GM19025 (cell line): ENCODE data around the gene NOCT.
"Not testable (repeated sequence)": the region's sequence is repeated elsewhere in the genome, so short reads cannot be mapped to it uniquely, and the experiment has no call there.

Source experiments
- ATAC-seq: cut with Tn5 transposase; IDR thresholded peaks from one replicate; pipeline ENCODE4 v1.9.1; 2021; ENCODE audit warnings: mild to moderate bottlenecking, low read depth, moderate library complexity; ENCODE audit not compliant: unreplicated experiment

NOCT gene

DNA sequence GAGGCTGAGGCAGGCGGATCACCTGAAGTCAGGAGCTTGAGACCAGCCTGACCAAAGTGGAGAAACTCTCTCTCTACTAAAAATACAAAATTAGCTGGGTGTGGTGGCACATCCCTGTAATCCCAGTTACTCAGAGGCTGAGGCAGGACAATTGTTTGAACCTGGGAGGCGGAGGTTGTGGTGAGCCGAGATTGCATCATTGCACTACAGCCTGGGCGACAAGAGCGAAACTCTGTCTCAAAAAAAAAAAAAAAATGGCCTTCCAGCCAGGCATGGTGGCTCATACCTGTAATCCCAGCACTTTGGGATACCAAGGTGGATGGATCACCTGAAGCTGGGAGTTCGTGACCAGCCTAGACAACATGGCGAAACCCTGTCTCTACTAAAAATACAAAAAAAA is 7.3 kb upstream of the NOCT start:
- ATAC-seq = not testable (repeated sequence)

DNA sequence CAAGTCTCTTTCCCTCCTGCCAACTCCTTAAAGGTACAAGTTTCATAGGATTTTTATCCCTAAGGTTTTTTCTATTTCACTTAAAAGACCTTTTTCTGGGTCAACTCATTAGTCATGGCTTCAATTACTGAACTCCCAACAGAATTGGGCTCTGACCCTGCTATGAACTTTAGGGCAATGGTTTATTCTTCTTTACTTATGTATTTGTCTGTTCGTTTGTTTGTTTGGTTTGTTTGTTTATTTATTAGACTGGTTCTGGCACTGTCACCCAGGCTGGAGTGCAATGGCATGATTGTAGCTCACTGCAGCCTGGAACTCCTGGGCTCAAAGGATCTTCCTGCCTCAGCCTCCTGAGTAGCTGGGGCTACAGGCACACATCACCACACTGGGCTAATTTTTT is 5.9 kb upstream of the NOCT start:
- ATAC-seq = no peak

DNA sequence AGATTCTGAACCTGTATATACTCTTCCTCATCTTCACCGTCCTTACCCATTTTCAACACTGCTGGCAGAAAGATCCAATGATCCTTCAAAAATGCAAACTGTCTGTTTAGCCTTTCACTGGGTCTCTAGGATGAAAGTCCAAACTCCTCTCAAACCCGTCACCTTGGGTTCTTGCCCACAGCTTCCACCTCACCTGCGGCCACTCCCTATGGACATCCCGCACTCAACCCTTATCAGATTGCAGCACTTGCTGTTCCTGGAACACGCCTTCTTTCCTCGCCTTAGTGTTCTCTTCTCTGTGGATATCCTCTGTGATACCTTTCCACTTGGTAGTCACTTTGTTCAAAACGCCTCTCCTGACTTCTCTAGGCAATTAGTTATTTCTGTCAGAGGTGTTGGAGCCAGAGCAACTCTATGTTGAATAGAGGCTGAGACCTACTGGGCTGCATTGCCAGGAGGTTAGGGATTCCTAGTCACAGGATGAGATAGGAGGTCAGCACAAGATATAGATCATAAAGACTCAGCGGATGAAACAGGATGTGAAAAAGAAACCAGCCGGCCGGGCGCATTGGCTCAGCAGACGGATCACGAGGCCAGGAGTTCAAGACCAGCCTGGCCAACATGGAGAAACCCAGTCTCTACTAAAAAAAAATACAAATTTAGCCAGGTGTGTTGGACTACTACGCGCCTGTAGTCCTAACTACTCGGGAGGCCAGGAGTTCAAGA is 4.2 kb upstream of the NOCT start:
- ATAC-seq = no peak

DNA sequence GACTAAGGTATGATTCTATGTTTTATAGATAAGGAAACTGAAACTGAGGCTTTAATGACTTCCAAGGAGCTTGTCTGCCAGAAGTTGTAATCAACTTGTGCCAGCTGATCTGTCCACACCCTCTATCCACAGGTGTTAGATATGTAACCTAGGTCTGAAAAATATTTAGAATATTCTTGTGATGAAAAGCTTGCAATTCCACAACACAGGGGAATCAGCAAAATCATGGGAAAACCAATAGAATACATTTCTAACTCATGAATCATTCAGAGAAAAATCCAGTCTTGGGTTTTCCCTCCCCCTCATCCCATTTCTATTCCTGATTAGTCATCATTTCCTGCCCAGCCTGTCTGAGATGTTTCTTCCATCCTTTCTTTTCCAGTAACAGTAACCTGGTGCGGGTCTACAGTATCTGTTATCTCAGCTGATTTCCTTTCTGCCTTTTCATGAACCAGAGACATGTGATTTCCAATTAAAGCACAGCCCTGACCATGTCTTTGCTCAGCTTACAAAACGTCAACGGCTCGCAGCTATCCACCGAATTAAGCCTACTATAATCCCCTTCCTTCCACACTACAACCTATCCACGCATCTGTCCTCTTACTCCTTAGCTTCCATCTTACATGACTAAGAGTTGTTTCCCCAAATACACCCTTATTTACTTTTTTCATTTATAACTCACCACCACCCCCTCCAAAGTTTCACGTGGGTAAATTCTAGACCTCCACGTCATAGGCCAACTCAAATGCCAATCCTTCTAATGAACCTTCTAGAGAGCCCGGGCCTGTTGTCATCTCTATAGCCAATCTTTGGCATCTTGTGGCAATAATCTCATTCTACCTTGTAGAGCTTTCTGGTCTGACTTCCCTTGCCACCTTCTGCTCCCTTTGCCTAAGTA is 961 bp upstream of the NOCT start:
- peak; percentile 0 for ATAC-seq

DNA sequence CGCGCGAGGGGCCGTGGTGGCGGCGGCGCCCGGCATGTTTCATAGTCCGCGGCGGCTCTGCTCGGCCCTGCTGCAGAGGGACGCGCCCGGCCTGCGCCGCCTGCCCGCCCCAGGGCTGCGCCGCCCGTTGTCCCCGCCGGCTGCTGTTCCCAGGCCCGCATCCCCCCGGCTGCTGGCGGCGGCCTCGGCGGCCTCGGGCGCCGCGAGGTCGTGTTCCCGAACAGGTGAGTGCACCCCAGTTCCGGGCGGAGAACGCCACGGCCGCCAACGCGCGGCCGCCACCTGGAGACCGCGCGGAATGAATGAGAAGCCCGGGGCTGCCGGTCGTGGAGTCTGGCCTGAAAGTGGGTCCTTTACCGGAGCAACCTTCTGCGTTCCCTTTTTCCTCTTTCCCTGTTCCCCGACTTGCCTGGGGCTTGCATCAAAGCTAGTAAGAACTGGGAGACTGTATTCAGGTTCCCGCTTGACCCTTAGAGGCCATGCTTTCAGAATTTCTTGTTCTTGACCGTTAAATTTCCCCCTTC is 429 bp downstream of the NOCT start:
- ATAC-seq = peak; percentile 37

DNA sequence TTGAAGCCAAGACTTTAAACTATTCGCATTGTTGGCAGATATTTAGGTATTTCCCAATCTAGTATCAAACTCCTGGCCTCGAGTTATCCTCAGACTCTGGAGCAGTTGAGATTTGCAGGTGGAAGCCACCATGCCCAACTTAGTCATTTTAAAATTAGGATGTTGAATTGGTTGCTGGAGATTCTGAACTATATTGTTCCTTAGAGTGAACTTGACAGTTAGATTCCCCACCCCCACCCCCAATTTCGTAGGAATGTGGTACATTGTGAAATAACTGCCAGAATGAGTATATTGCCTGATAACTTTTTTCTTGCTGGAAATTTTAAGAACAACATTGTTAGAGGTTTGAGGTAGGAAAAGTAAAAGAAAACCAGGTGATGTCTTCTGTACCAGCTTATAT is 2.3 kb downstream of the NOCT start:
- ATAC-seq = no peak

DNA sequence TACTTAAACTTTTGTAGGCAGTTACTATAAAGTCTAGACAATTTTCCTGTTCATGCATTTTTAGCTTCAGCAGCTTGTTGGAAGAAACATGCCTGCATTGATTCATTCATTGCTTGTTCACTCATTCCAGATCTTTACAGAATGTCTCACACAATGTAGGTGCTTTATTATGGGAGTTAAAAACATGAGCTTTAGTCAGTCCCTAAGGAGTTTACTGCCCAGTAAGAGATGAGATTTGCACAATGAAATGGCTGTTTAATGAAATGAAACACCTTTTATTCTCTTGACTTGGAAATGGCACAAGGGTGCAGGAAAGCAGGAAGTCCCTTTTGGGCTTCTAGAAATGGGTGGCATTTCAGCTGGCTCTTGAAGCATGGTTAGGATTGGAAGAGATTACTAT is 2.9 kb downstream of the NOCT start:
- ATAC-seq = no peak

DNA sequence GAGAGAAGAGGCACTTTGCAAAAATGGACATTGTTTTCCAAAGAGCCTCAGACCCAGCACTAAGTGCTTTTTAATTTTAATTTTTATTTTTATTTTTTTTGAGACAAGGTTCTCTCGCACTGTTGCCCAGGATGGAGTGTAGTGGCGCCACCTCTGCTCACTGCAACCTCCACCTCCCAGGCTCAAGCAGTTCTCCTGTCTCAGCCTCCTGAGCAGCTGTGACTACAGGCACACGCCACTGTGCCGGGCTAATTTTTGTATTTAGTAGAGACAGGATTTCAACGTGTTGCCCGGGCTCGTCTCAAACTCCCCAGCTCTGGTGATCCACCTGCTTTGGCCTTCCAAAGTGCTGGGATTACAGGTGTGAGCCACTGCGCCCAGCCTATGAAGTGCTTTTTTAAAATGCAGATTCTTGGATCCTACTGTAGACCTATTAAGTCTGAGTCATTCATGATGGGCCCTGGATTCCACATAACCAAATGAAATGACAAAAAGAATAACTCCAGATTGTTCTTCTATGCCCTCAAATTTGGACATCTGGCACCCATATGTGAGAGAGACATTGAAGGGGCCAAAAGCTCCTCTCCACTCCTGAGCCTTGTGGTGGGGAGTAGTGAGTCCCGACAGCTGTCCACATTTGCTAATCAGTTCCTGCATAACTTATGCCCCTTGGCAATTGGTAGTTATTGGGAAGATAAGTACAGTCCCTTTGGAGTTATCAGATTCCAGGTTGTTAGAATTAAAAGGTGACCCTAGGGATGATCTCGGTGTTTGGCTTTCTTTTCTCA is 3.6 kb downstream of the NOCT start:
- ATAC-seq = no peak

DNA sequence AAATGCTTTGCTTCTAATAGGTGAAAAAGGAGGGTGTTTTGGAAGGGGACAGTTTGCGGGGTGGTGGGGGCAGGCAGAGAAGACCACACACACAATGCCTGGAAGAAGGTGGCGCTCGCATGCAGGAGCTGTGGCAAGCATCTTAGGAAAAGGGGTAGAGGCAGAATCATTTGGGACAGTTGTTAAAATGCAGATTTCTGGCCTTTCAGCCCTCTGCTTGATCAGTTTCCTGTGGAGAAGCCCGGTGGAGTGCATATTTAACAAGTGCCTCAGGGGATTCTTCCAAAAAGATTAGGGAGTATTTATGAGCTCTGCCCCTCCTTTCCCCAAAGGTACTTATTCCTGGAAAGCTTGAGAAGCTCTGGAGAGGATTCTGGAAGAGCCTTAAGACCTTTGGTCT is 4.8 kb downstream of the NOCT start:
- no peak for ATAC-seq

DNA sequence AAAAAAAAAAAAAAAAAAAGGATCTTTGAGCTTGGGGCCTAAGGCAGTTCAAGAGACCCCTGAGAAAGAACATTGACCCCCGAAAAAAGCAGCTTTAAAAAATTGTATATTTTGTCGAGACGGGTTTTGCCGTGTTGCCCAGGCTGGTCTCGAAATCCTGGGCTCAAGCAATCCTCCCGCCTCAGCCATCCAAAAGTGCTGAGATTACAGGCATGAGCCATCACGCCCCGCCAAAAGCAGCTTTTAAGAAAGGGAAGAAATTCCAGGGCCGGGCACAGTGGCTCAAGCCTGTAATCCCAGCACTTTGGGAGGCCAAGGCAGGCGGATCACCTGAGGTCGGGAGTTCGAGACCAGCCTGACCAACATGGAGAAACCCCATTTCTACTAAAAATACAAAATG is 5.5 kb downstream of the NOCT start:
- ATAC-seq = not testable (repeated sequence)

DNA sequence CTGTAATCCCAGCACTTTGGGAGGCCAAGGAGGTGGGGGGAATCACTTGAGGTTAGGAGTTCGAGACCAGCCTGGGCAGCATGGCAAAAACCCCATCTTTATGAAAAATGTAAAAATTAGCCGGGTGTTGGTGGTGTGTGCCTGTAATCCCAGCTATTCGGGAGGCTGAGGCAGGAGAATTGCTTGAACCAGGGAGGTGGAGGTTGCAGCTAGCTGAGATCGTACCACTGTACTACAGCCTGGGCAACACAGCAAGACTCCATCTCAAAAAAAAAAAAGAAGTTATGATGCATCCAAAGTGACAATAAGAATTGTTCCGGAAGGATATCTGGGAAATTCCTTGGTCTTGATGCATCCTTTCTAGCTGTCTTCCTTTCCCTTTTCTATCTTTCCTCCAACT is 7.3 kb downstream of the NOCT start:
- no peak for ATAC-seq

DNA sequence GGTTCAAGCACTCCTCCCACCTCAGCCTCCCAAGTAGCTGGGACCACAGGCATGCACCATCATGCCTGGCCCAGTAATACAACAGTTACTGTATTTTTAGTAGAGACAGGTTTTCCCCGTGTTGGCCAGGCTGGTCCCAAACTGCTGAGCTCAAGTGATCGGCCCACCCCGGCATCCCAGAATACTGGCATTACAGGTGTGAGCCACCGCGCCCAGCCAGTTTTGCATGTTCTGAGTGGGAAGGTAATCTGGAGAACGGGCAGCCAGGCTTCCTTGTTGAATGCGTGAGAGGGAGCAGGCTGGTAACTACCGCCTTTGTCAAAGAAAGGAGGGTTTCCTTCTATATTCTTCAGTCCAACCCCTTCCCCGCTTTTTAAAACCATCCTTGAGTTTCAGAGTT is 9.1 kb downstream of the NOCT start:
- ATAC-seq = no peak

DNA sequence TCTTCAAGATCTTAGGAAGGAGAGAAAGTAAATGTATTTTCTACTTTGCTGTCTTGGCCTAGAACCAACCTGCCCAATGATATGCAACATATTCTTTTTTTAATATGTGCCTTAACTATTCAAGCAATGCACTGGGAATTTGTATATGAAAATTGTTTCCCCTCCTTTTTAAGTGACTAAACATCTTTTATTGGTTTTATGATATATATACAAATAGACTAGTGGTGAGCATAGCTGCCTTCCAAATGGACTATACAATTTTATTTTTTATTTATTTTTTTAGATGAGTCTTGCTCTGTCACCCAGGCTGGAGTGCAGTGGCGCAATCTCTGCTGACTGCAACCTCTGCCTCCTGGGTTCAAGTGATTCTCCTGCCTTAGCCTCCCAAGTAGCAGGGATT is 10.3 kb downstream of the NOCT start:
- ATAC-seq = no peak

DNA sequence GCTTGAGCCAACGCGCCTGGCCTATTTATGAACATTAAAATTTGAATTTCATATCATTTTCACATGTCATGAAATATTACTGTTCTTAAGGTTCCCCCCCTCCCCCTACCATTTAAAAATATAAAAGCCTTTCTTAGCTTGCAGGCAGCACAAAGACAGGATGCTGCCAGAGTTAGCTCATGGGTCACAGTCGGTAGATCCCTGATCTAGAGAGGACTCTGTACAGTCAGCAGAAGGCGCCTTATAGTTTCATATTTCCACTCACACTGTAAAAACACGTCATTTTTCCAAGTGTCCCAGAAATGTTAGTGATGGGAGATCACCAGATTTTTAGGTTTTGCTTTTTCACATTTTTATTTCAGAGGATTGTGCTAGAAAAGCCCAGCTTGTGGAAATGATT is 12.2 kb downstream of the NOCT start:
- ATAC-seq = no peak

DNA sequence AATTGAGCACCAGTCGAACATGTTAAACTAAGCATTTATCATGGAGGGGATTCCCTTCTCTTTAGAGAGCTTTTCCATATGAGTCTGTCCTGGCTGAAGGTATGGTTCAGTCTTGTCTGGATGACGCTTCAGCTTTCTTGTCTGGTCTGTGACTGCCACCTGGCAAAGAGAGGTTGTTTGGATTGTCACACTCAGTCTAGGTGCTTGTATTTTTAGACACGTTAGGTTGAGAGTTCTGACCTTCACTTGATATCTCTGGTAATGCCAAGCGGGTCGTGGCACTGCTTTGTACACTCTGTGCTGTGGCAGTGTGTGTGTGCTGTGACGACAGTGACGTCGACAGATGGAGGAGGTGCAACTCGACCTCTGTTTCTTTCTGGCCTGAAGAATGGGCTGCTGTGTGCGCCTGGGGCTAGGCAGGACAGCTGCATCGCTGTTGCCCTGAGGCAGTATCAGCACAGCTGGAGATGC is 12.6 kb downstream of the NOCT start:
- no peak for ATAC-seq

DNA sequence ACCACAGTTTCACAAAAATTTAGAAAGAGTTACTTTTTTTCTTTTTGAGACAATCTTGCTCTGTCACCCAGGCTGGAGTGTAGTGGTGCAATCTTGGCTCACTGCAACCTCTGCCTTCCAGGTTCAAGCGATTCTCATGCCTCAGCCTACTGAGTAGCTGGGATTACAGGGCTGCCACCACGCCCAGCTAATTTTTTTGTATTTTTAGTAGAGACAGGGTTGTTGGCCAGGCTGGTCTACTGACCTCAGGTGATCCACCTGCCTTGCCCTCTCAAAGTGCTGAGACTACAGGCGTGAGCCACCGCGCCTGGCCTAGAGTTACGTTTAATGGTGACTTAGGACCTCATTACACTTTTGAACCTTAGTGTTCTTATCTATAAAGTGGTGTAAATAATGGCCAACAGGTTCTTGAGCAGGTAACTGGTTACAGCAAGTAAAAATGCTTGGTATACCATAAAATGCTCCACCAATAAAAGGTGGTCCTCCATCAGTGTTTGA is 14.3 kb downstream of the NOCT start:
- ATAC-seq = not testable (repeated sequence)

DNA sequence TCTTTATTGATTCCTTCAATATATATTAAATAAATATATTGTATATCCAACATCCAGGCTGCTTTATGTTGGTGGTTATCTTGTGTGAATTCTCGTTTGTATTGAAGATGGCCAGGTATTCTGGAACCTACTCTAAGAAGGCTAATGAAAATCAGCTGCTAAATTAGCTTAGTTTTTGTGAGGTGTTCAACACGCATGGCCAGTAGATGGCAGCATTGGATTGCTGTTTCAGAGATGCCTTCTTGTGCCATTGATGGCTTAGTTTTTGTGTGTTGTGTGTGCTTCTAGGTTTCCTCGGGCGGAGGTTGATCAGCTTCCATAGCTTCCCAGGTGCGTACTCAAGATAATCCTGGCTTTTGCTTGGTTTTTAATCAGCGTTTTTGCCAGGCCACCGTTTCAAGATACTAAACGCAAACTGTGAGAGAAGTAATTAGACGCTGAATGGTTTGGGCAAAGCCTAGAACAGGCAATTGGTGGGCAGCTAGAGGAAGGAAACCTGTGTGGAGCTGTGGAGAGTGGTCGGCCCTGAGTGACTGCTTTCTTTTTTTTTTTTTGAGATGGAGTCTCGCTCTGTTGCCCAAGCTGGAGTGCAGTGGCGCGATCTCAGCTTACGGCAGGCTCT is 15.1 kb downstream of the NOCT start:
- peak; percentile 66 for ATAC-seq

DNA sequence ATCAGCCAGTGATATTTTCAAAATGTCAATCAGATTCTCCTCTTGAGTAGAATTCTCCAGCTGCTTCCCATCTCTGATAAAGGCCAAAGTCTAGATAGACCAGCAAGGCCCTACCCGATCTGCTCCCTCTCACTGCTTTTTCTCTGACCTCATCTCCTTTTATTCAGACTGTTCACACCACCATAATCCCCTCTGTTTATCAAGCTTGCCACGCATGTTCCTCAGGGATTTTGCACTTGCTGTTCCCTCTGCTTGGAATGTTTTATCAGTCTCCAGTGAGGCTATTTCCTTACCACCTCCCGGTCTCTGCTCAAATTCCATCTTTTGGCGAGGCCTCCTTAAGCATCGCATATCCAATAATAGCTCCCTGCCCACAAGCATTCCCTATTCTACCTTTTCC is 20.1 kb downstream of the NOCT start:
- no peak for ATAC-seq

DNA sequence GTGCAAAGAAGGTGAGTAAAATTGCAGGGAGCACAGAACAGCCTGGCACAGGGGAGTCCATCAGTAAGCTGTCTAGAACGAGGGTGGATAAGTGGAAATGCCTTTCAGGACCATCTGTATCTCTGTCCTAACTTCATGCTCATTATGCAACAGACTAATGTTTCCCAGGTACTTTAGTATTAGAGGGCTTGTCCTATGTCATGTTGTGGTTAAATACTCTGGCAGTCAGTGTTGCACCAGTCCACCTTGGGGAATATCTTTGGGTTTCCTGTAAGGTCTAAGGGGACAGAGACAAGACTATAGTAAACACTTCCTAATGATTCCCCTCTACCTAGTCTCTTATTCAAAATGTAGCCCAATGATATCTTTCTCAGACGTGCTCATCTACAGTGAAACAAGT is 21.3 kb downstream of the NOCT start:
- ATAC-seq = no peak

DNA sequence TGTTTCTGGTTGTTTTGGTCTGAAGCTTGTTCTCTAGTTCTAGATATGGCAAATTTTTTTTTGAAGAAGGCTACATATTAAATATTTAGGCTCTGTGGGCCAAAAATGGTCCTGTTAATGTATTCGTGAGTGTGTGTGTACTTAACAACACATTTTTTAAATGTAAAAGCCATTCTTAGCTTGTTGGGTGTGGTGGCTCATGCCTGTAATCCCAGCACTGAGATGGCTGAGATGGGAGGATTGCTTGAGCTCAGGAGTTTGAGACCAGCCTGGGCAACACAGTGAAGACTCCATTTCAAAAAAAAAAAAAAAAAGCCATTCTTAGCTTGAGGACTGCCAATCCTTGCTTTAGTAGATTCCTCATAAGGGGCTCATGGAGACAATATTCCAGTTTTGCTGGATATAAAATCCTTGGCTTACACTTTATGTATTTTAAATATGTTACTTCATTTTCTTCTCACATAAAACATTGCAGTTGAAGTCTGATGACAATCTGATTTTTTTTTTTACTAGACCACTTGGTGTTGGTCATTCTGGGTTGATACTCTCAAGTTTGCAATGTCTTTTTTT is 23.4 kb downstream of the NOCT start:
- no peak for ATAC-seq
